HepG2 (cell line): Measurements from ENCODE around the gene FAM120B. TPM values are rescaled to one million over a fixed set of nuclear protein-coding genes. Genes with fewer than 3 reads are reported as not detected.

Experiments used
- ATAC-seq: fragments of 200-7000 bp; cut with Tn5 transposase; 3 replicates; pipeline ENCODE4 v1.9.1; 2020; ENCODE audit warnings: mild to moderate bottlenecking, moderate library complexity
- BruUV-seq: library from RNA; stranded (reverse); fragments of 400-500 nt; replicated peaks from 2 replicates; lab custom pipeline; 2021; lab: Mats Ljungman, UMichigan
- CTCF ChIA-PET: fragments of 300-600 bp; formaldehyde crosslinking; extraction: SDS; loops from one replicate; lab custom pipeline; 2021; ENCODE audit warnings: low total read pairs, inconsistent platforms, low intra/inter-chr PET ratio; lab: Yijun Ruan, JAX
- POLR2A ChIA-PET: fragments of 350-600 bp; sonication (Branson Sonifier 250); formaldehyde crosslinking; loops from one replicate; lab custom pipeline; 2020; ENCODE audit warnings: antibody characterized with exemption, inconsistent platforms; lab: Yijun Ruan, JAX
- DNase-seq: peaks from one replicate; pipeline ENCODE4 v3.0.0-alpha.2; 2015; ENCODE audit warnings: low spot score
- FAIRE-seq: peaks from 3 replicates; lab custom pipeline; 2011; peaks lifted over from hg19 to GRCh38; lab: Jason Lieb, UNC
- H2AFZ ChIP-seq: one replicate; pipeline ENCODE4 v1.6.1; 2011; ENCODE audit warnings: low read length, inconsistent platforms
- H3K27ac ChIP-seq: fragments of 300-600 bp; 3 replicates; pipeline ENCODE4 v1.8.0; 2011; ENCODE audit warnings: mixed run types, mild to moderate bottlenecking, mixed read lengths, low read length, inconsistent platforms; ENCODE audit not compliant: insufficient read depth; ENCODE audit errors: extremely low read length
- H3K27me3 ChIP-seq, 2 experiments: fragments of 200-600 bp in 1 of 2; 2 replicates in 1 of 2; 3 replicates in 1 of 2; pipeline versions ENCODE4 v1.6.0 to v1.8.0; 2011; ENCODE audit warnings: low read length in 2 of 2, mild to moderate bottlenecking in 2 of 2, moderate library complexity in 2 of 2, inconsistent platforms in 1 of 2; ENCODE audit not compliant: insufficient read depth in 2 of 2, control insufficient read depth in 1 of 2
- H3K36me3 ChIP-seq, 2 experiments: fragments of 200-600 bp in 1 of 2; replicated peaks in 1 of 2; 2 replicates in 1 of 2; 3 replicates in 1 of 2; pipeline versions ENCODE4 v1.5.1 to v1.8.0; 2011; ENCODE audit warnings: low read length in 2 of 2, inconsistent platforms in 1 of 2; ENCODE audit not compliant: insufficient read depth in 2 of 2, control insufficient read depth in 1 of 2
- H3K4me1 ChIP-seq: 2 replicates; pipeline ENCODE4 v1.5.1; 2012; ENCODE audit warnings: low read length, inconsistent platforms; ENCODE audit not compliant: insufficient read depth
- H3K4me2 ChIP-seq: 2 replicates; pipeline ENCODE4 v1.6.0; 2011; ENCODE audit warnings: low read depth, low read length, inconsistent platforms
- H3K4me3 ChIP-seq, 3 experiments: fragments of 200-600 bp in 1 of 3; sonication (generic), shearing (Covaris generic) in 1 of 3; replicated peaks in 1 of 3; 2 replicates each; pipeline ENCODE4 v1.5.1; 2011 to 2016; ENCODE audit warnings: low read length in 3 of 3, inconsistent platforms in 2 of 3, low read depth in 2 of 3, mild to moderate bottlenecking in 2 of 3, control low read depth in 1 of 3, mixed read lengths in 1 of 3; ENCODE audit not compliant: insufficient read depth in 1 of 3
- H3K79me2 ChIP-seq: one replicate; pipeline ENCODE4 v1.6.1; 2011; ENCODE audit warnings: low read length, inconsistent platforms; ENCODE audit not compliant: insufficient read depth
- H3K9ac ChIP-seq: 2 replicates; pipeline ENCODE4 v1.6.0; 2011; ENCODE audit warnings: mild to moderate bottlenecking, low read depth, low read length, inconsistent platforms; ENCODE audit not compliant: insufficient read depth
- H3K9me3 ChIP-seq: 2 replicates; pipeline ENCODE4 v1.5.1; 2012; ENCODE audit warnings: mild to moderate bottlenecking, low read length
- H4K20me1 ChIP-seq: 2 replicates; pipeline ENCODE4 v1.6.0; 2011; ENCODE audit warnings: inconsistent platforms, mild to moderate bottlenecking, low read length, moderate library complexity; ENCODE audit not compliant: insufficient read depth
- ATF7-NPFF ChIP-seq: sonication (generic); formaldehyde crosslinking; IDR thresholded peaks from 2 replicates; pipeline ENCODE4 v1.8.1; 2023; ENCODE audit warnings: mild to moderate bottlenecking, low read depth, missing genetic modification reagents, moderate library complexity
- CEBPG ChIP-seq: IDR thresholded peaks from 2 replicates; pipeline ENCODE4 v1.6.1; 2016
- EEA1 ChIP-seq: sonication (generic); formaldehyde crosslinking; IDR thresholded peaks from 2 replicates; pipeline ENCODE4 v1.5.1; 2020; ENCODE audit warnings: mild to moderate bottlenecking, missing genetic modification reagents, borderline replicate concordance
- ELF1 ChIP-seq: sonication (generic); formaldehyde crosslinking; IDR thresholded peaks from 2 replicates; pipeline ENCODE4 v1.4.0; 2020; ENCODE audit warnings: missing genetic modification reagents
- MXD4 ChIP-seq: IDR thresholded peaks from 2 replicates; pipeline ENCODE4 v1.6.1; 2016; ENCODE audit warnings: mild to moderate bottlenecking, missing biosample characterization, missing genetic modification reagents
- RFX3 ChIP-seq: IDR thresholded peaks from 2 replicates; pipeline ENCODE4 v1.6.1; 2016; ENCODE audit warnings: missing biosample characterization, missing genetic modification reagents
- ZFP36 ChIP-seq: fragments of 150-350 bp; IDR thresholded peaks from 2 replicates; pipeline ENCODE4 v1.6.1; 2018; ENCODE audit warnings: borderline replicate concordance, low read length, low read depth; ENCODE audit not compliant: partially characterized antibody
- ZNF121 ChIP-seq: sonication (generic); formaldehyde crosslinking; IDR thresholded peaks from 2 replicates; pipeline ENCODE4 v1.5.0; 2020; ENCODE audit warnings: mild to moderate bottlenecking, missing genetic modification reagents
- ZNF431 ChIP-seq: sonication (generic); formaldehyde crosslinking; IDR thresholded peaks from 2 replicates; pipeline ENCODE4 v1.9.0; 2022; ENCODE audit warnings: missing genetic modification reagents, low read depth, mild to moderate bottlenecking, borderline replicate concordance
- ZNF841 ChIP-seq: sonication (generic); formaldehyde crosslinking; IDR thresholded peaks from 2 replicates; pipeline ENCODE4 v1.8.1; 2023; ENCODE audit warnings: missing genetic modification reagents, borderline replicate concordance
- WGBS: methylation state at CpG from one replicate; pipeline ENCODE4 v1.1.6; 2017; ENCODE audit warnings: low lambda C conversion rate; 5-methylcytosine and 5-hydroxymethylcytosine counted together
- in situ Hi-C: cut with HindIII; loops from 2 replicates; pipeline ENCODE4 v1.10.0; 2017; ENCODE audit warnings: low pct_unique_long_range_greater_than_20kb; ENCODE audit not compliant: extremely low pct_ligation_motif_present
- intact Hi-C: fragments of 100-400 bp; cut with micrococcal nuclease; formaldehyde crosslinking; loops from one replicate; pipeline ENCODE4 v1.10.0; 2022; ENCODE audit not compliant: unreplicated experiment
- polyA plus RNA-seq, 8 experiments: library from polyadenylated mRNA; depleted of rRNA in 3 of 8; stranded (reverse) in 7 of 8; unstranded in 1 of 8; fragments of >200 nt; fragmentation: Illumina TruSeq in 4 of 8; extraction: Trizol in 4 of 8; gene quantifications; 2 replicates each; pipeline versions ENCODE4 v1.2.1 to v1.2.3, GENCODE V29; 2011 to 2016; ENCODE audit warnings: low read depth in 4 of 8, missing spikeins in 1 of 8, mixed read lengths in 1 of 8; ENCODE audit not compliant: insufficient read depth in 1 of 8
- total RNA-seq, 5 experiments: library from RNA; depleted of rRNA; stranded (reverse); fragments of >200 nt; fragmentation: Illumina TruSeq; extraction: Trizol; gene quantifications; 2 replicates each; pipeline ENCODE4 v1.2.3, GENCODE V29; 2016; ENCODE audit warnings: low read depth in 1 of 5
- TF ChIP-seq, protein P1 (sequence below): sonication (generic); formaldehyde crosslinking; IDR thresholded peaks from one replicate; pipeline ENCODE4 v1.5.1; 2020; ENCODE audit warnings: mild to moderate bottlenecking, missing genetic modification reagents; ENCODE audit errors: not compliant biosample characterization

The FAM120B gene
- total and polyA plus RNA-seq, 2 of the 13 experiments (the other 11 are each of a cell fraction or from before 2014, with no cell fraction given): 9.2 to 10.7 TPM

DNA sequence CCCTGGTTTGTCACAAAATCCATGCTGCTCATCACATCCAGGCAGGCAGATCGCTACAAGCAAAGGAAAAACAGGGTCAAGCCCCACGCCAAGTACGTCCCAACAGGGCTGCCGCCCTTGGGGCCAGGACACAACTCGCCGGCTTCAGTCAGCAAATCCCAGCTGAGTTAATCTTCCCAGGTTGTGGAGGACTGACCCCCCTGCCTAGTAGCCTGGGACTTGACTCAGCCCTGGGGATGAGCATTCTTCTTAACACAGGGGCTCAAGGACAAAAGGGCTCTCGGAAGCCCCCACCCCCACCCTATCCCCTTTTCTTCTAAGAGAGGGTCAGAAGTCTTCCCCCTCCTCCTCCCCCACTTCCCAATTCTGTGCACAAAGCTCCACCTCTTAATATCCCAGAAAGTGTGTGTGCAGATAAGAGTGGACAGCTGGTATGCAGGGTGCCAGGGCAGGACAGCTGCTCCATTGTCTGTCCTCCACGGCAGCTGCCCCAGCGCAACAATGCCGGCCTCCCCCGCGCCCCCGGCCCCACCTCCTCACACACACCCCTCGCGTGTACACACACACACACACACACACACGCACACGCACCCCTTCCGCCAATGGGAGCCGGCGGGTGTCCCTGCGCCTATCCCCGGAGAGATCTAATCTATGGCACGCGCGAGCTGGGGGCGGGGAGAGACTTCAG is 20.2 kb upstream of the FAM120B start:
- peaks cover 34 to 89% of the 10 kb centered on the region in 2 experiments for H3K27me3 ChIP-seq
- ChIA-PET POLR2A (interaction anchor here (1.6 kb wide), 1 partner anchor 20 kb away, joined by 4 read pairs; no protein-coding TSS in a partner anchor), CTCF (no interaction called here)
- 17% methylated on average over 21 of the region's 26 CpGs for WGBS
- no peak overlapping the region for H2AFZ ChIP-seq
- no peaks in the 10 kb centered on the region for H3K9me3 ChIP-seq
- no peak overlapping the region for H3K4me3 ChIP-seq
- peaks cover 15% of the 10 kb centered on the region; the same call in 1 of the 2 replicates for H3K4me1 ChIP-seq
- no peak for DNase-seq
- FAIRE-seq: no peak
- BruUV-seq: no TSS peak
- no peak overlapping the region for H3K9ac ChIP-seq
- no peak overlapping the region for H3K4me2 ChIP-seq
- no peak overlapping the region for H3K27ac ChIP-seq
- no peaks in the 10 kb centered on the region; the same call in 1 of the 2 replicates for H4K20me1 ChIP-seq
- H3K79me2 ChIP-seq: no peaks in the 10 kb centered on the region
- TF ChIP-seq EEA1: no peak
- TF ChIP-seq ELF1 (CRISPR knock-in tag): no peak
- TF ChIP-seq ZNF431 (CRISPR knock-in tag): no peak
- no peak for TF ChIP-seq CEBPG
- no peak for TF ChIP-seq ZFP36
- no peak for TF ChIP-seq ATF7-NPFF (CRISPR knock-in tag)
- TF ChIP-seq RFX3 (CRISPR knock-in tag): no peak
- no peak for TF ChIP-seq ZNF841 (CRISPR knock-in tag)
- TF ChIP-seq, all 625 proteins: peak for 0
- no peak for ATAC-seq
- intact Hi-C loops (no loop called here), in situ Hi-C loops (no loop called here)
- H3K36me3 ChIP-seq: no peaks in the 10 kb centered on the region

GRCh38 chr6:170286934-170287265 is 19.7 kb upstream of the FAM120B start:
- H4K20me1 ChIP-seq: no peaks in the 10 kb centered on the region; the same call in 1 of the 2 replicates
- H3K79me2 ChIP-seq: no peaks in the 10 kb centered on the region
- DNase-seq (no peak), FAIRE-seq (no peak), ATAC-seq (no peak)
- H3K9ac ChIP-seq: no peak overlapping the region
- H3K27me3 ChIP-seq: peaks cover 36 to 89% of the 10 kb centered on the region in 2 experiments
- H3K36me3 ChIP-seq: no peaks in the 10 kb centered on the region
- BruUV-seq: no TSS peak
- no peak overlapping the region for H3K27ac ChIP-seq
- 14% methylated on average over 2 of the region's 2 CpGs for WGBS
- intact Hi-C loops (no loop called here), in situ Hi-C loops (no loop called here)
- H3K4me1 ChIP-seq: peaks cover 15% of the 10 kb centered on the region; the same call in 1 of the 2 replicates
- no peak overlapping the region for H3K4me3 ChIP-seq
- ChIA-PET CTCF (no interaction called here), POLR2A (interaction anchor here (1.6 kb wide), 1 partner anchor 19 kb away, joined by 4 read pairs; no protein-coding TSS in a partner anchor)
- H3K9me3 ChIP-seq: no peaks in the 10 kb centered on the region
- H3K4me2 ChIP-seq: no peak overlapping the region
- no peak overlapping the region for H2AFZ ChIP-seq
- TF ChIP-seq, protein P1, sequence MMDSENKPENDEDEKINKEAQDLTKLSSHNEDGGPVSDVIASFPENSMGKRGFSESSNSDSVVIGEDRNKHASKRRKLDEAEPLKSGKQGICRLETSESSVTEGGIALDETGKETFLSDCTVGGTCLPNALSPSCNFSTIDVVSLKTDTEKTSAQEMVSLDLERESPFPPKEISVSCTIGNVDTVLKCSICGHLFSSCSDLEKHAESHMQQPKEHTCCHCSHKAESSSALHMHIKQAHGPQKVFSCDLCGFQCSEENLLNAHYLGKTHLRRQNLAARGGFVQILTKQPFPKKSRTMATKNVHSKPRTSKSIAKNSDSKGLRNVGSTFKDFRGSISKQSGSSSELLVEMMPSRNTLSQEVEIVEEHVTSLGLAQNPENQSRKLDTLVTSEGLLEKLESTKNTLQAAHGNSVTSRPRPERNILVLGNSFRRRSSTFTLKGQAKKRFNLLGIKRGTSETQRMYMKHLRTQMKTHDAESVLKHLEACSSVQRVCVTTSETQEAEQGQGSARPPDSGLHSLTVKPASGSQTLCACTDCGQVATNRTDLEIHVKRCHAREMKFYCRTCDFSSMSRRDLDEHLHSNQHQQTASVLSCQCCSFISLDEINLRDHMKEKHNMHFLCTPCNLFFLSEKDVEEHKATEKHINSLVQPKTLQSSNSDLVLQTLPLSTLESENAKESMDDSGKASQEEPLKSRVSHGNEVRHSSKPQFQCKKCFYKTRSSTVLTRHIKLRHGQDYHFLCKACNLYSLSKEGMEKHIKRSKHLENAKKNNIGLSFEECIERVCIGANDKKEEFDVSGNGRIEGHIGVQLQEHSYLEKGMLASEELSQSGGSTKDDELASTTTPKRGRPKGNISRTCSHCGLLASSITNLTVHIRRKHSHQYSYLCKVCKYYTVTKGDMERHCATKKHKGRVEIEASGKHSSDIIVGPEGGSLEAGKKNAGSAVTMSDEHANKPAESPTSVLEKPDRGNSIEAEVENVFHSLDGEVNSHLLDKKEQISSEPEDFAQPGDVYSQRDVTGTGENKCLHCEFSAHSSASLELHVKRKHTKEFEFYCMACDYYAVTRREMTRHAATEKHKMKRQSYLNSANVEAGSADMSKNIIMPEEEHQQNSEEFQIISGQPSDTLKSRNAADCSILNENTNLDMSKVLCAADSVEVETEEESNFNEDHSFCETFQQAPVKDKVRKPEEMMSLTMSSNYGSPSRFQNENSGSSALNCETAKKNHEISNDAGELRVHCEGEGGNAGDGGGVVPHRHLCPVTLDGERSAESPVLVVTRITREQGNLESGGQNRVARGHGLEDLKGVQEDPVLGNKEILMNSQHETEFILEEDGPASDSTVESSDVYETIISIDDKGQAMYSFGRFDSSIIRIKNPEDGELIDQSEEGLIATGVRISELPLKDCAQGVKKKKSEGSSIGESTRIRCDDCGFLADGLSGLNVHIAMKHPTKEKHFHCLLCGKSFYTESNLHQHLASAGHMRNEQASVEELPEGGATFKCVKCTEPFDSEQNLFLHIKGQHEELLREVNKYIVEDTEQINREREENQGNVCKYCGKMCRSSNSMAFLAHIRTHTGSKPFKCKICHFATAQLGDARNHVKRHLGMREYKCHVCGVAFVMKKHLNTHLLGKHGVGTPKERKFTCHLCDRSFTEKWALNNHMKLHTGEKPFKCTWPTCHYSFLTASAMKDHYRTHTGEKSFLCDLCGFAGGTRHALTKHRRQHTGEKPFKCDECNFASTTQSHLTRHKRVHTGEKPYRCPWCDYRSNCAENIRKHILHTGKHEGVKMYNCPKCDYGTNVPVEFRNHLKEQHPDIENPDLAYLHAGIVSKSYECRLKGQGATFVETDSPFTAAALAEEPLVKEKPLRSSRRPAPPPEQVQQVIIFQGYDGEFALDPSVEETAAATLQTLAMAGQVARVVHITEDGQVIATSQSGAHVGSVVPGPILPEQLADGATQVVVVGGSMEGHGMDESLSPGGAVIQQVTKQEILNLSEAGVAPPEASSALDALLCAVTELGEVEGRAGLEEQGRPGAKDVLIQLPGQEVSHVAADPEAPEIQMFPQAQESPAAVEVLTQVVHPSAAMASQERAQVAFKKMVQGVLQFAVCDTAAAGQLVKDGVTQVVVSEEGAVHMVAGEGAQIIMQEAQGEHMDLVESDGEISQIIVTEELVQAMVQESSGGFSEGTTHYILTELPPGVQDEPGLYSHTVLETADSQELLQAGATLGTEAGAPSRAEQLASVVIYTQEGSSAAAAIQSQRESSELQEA (CRISPR knock-in tag): no peak
- TF ChIP-seq ZNF121 (CRISPR knock-in tag): no peak
- no peak for TF ChIP-seq MXD4
